Panc1 (cell line): ENCODE results near the gene TNN. TPM values are rescaled to one million over a fixed set of nuclear protein-coding genes. Genes with fewer than 3 reads are reported as not detected.

ENCODE experiments used
- ATAC-seq: fragments of 200-7000 bp; cut with Tn5 transposase; 2 replicates; pipeline ENCODE4 v1.9.1; 2020; ENCODE audit warnings: mild to moderate bottlenecking, moderate library complexity
- BruUV-seq: library from RNA; stranded (reverse); fragments of 400-500 nt; replicated peaks from 2 replicates; lab custom pipeline; 2021; lab: Mats Ljungman, UMichigan
- CTCF ChIA-PET: fragments of 300-600 bp; sonication (Branson Sonifier 250); formaldehyde crosslinking; loops from one replicate; lab custom pipeline; 2022; ENCODE audit warnings: antibody characterized with exemption; lab: Charles Lee
- POLR2A ChIA-PET: fragments of 300-600 bp; sonication (Branson Sonifier 250); formaldehyde crosslinking; loops from one replicate; lab custom pipeline; 2022; ENCODE audit warnings: antibody characterized with exemption; lab: Charles Lee
- DNase-seq: peaks from one replicate; pipeline ENCODE4 v3.0.0-alpha.2; 2010; ENCODE audit warnings: low read depth, low spot score
- H3K27ac ChIP-seq: 2 replicates; pipeline ENCODE4 v1.5.1; 2011; ENCODE audit warnings: mild to moderate bottlenecking, low read length, inconsistent platforms
- H3K27me3 ChIP-seq: fragments of 200-500 bp; sonication (Bioruptor generic); 2 replicates; pipeline ENCODE4 v1.6.0; 2014; ENCODE audit warnings: low read length, inconsistent platforms; ENCODE audit not compliant: control insufficient read depth, insufficient read depth
- H3K36me3 ChIP-seq: fragments of 200-500 bp; sonication (Bioruptor generic); 2 replicates; pipeline ENCODE4 v1.5.1; 2014; ENCODE audit warnings: inconsistent platforms, mild to moderate bottlenecking, low read length, moderate library complexity; ENCODE audit not compliant: control insufficient read depth, insufficient read depth
- H3K4me1 ChIP-seq: 2 replicates; pipeline ENCODE4 v1.5.1; 2011; ENCODE audit warnings: inconsistent platforms, mild to moderate bottlenecking, low read length, moderate library complexity; ENCODE audit not compliant: control insufficient read depth, insufficient read depth
- H3K4me3 ChIP-seq, 2 experiments: 2 replicates each; pipeline ENCODE4 v1.5.1; 2011 to 2012; ENCODE audit warnings: low read depth in 2 of 2, low read length in 2 of 2, mild to moderate bottlenecking in 2 of 2, inconsistent platforms in 1 of 2, moderate library complexity in 1 of 2
- H3K9me3 ChIP-seq: fragments of 200-500 bp; sonication (Bioruptor generic); 2 replicates; pipeline ENCODE4 v1.5.1; 2014; ENCODE audit warnings: low read depth, mild to moderate bottlenecking, inconsistent platforms, low read length, moderate library complexity; ENCODE audit not compliant: control insufficient read depth, insufficient read depth
- CTCF ChIP-seq: fragments of 450-650 bp; IDR thresholded peaks from 2 replicates; pipeline ENCODE4 v1.5.1; 2017; ENCODE audit warnings: mild to moderate bottlenecking
- POLR2AphosphoS5 ChIP-seq: IDR thresholded peaks from 2 replicates; pipeline ENCODE4 v1.6.1; 2012; ENCODE audit warnings: mild to moderate bottlenecking, low read depth, low read length, moderate library complexity
- SIN3A ChIP-seq: IDR thresholded peaks from 2 replicates; pipeline ENCODE4 v1.6.1; 2012; ENCODE audit warnings: low read depth, mild to moderate bottlenecking, low read length, moderate library complexity, borderline replicate concordance; ENCODE audit not compliant: insufficient read depth
- TCF7L2 ChIP-seq: IDR thresholded peaks from 2 replicates; pipeline ENCODE4 v1.6.1; 2011; ENCODE audit warnings: mild to moderate bottlenecking, low read depth, low read length, inconsistent platforms
- in situ Hi-C: cut with HindIII; loops from 2 replicates; pipeline ENCODE4 v1.10.0; 2016; ENCODE audit warnings: low sequenced_read_pairs, low pct_unique_long_range_greater_than_20kb
- intact Hi-C: fragments of 100-400 bp; cut with micrococcal nuclease; formaldehyde crosslinking; loops from one replicate; pipeline ENCODE4 v1.10.0; 2022; ENCODE audit not compliant: unreplicated experiment
- total RNA-seq: library from RNA; stranded (reverse); gene quantifications from one replicate; pipeline ENCODE4 v1.2.1, GENCODE V29; 2021; ENCODE audit not compliant: unreplicated experiment
- TF ChIP-seq, protein P1 (sequence below), 2 experiments: IDR thresholded peaks; 2 replicates each; pipeline ENCODE4 v1.6.1; 2011 to 2012; ENCODE audit warnings: low read depth in 2 of 2, control low read depth in 1 of 2, low read length in 1 of 2, mild to moderate bottlenecking in 1 of 2, moderate library complexity in 1 of 2; ENCODE audit not compliant: insufficient read depth in 1 of 2

The TNN gene
- total RNA-seq, 1 experiment from 2014 or later, result not detected

- ChIA-PET CTCF (no interaction called here), POLR2A (no interaction called here)
- Histone ChIP-seq H3K4me1 (no peaks in the 10 kb centered on the region), H3K27me3 (no peaks in the 10 kb centered on the region), H3K4me3 (no peak overlapping the region), H3K36me3 (no peaks in the 10 kb centered on the region), H3K27ac (no peak overlapping the region), H3K9me3 (no peaks in the 10 kb centered on the region)
- BruUV-seq, result no TSS peak
- no peak for ATAC-seq
- TF ChIP-seq, protein P1, sequence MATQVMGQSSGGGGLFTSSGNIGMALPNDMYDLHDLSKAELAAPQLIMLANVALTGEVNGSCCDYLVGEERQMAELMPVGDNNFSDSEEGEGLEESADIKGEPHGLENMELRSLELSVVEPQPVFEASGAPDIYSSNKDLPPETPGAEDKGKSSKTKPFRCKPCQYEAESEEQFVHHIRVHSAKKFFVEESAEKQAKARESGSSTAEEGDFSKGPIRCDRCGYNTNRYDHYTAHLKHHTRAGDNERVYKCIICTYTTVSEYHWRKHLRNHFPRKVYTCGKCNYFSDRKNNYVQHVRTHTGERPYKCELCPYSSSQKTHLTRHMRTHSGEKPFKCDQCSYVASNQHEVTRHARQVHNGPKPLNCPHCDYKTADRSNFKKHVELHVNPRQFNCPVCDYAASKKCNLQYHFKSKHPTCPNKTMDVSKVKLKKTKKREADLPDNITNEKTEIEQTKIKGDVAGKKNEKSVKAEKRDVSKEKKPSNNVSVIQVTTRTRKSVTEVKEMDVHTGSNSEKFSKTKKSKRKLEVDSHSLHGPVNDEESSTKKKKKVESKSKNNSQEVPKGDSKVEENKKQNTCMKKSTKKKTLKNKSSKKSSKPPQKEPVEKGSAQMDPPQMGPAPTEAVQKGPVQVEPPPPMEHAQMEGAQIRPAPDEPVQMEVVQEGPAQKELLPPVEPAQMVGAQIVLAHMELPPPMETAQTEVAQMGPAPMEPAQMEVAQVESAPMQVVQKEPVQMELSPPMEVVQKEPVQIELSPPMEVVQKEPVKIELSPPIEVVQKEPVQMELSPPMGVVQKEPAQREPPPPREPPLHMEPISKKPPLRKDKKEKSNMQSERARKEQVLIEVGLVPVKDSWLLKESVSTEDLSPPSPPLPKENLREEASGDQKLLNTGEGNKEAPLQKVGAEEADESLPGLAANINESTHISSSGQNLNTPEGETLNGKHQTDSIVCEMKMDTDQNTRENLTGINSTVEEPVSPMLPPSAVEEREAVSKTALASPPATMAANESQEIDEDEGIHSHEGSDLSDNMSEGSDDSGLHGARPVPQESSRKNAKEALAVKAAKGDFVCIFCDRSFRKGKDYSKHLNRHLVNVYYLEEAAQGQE (IDR thresholded peaks at IDR 0.05; ENCODE audit: insufficient read depth in 1 of 2, low read depth in 2 of 2, low read length in 1 of 2), result no peak
- TF ChIP-seq POLR2AphosphoS5 (no peak), SIN3A (no peak), TCF7L2 (no peak), CTCF (no peak)
- no peak for DNase-seq
- in situ Hi-C loops (no loop called here), intact Hi-C loops (no loop called here)
Measured at GRCh38 chr1:175116903-175117302, 49.3 kb downstream of the TNN start.

GRCh38 chr1:175118375-175119367 lies 51.0 kb downstream of the TNN start:
- H3K9me3 ChIP-seq, result no peaks in the 10 kb centered on the region
- no TSS peak for BruUV-seq

More at GRCh38 chr1:175118375-175119367, 51.0 kb downstream of the TNN start:
- ATAC-seq (no peak), DNase-seq (no peak)
- Histone ChIP-seq H3K27me3 (no peaks in the 10 kb centered on the region), H3K4me3 (no peak overlapping the region), H3K27ac (no peak overlapping the region), H3K4me1 (no peaks in the 10 kb centered on the region), H3K36me3 (no peaks in the 10 kb centered on the region)
- intact Hi-C loops (no loop called here), in situ Hi-C loops (no loop called here)
- TF ChIP-seq TCF7L2 (no peak), SIN3A (no peak), POLR2AphosphoS5 (no peak), CTCF (no peak)
- TF ChIP-seq, protein P1 (IDR thresholded peaks at IDR 0.05; ENCODE audit: insufficient read depth in 1 of 2, low read depth in 2 of 2, low read length in 1 of 2), result no peak
- POLR2A ChIA-PET, result no interaction called here
- CTCF ChIA-PET, result interaction anchor here (1.0 kb wide), 1 partner anchor 33 kb away, joined by 5 read pairs; no protein-coding TSS in a partner anchor
